Ishikawa (cell line): ENCODE results near the gene PLCB1.

Experiments
- CEBPB ChIP-seq: IDR thresholded peaks from 2 replicates; pipeline ENCODE4 v1.6.1; 2012
- CREB1 ChIP-seq: IDR thresholded peaks from 2 replicates; pipeline ENCODE4 v1.6.1; 2012; ENCODE audit warnings: low read depth
- EGR1 ChIP-seq: IDR thresholded peaks from 2 replicates; pipeline ENCODE4 v1.6.1; 2012
- EP300 ChIP-seq: IDR thresholded peaks from 2 replicates; pipeline ENCODE4 v1.6.1; 2012; ENCODE audit warnings: borderline replicate concordance
- FOXM1 ChIP-seq: IDR thresholded peaks from 2 replicates; pipeline ENCODE4 v1.6.1; 2012; ENCODE audit warnings: low read depth, borderline replicate concordance
- MAX ChIP-seq: IDR thresholded peaks from 2 replicates; pipeline ENCODE4 v1.6.1; 2012
- NFIC ChIP-seq: IDR thresholded peaks from 2 replicates; pipeline ENCODE4 v1.6.1; 2012
- RAD21 ChIP-seq: IDR thresholded peaks from 2 replicates; pipeline ENCODE4 v1.6.1; 2012; ENCODE audit warnings: low read depth
- REST ChIP-seq: IDR thresholded peaks from 2 replicates; pipeline ENCODE4 v1.6.1; 2012; ENCODE audit warnings: low read depth, mild to moderate bottlenecking
- TAF1 ChIP-seq: IDR thresholded peaks from 2 replicates; pipeline ENCODE4 v1.6.1; 2012; ENCODE audit warnings: low read depth, mild to moderate bottlenecking
- TCF12 ChIP-seq: IDR thresholded peaks from 2 replicates; pipeline ENCODE4 v1.6.1; 2012; ENCODE audit warnings: low read depth
- TEAD4 ChIP-seq: IDR thresholded peaks from 2 replicates; pipeline ENCODE4 v1.6.1; 2012
- USF1 ChIP-seq: IDR thresholded peaks from 2 replicates; pipeline ENCODE4 v1.6.1; 2012
- YY1 ChIP-seq: IDR thresholded peaks from 2 replicates; pipeline ENCODE4 v1.6.1; 2012; ENCODE audit warnings: low read depth
- ZBTB7A ChIP-seq: IDR thresholded peaks from 2 replicates; pipeline ENCODE4 v1.6.1; 2012; ENCODE audit warnings: low read depth

Gene PLCB1

GRCh38 chr20:8476021-8476420 is 344.0 kb downstream of the PLCB1 start:
- TF ChIP-seq CREB1 (no peak), NFIC (no peak), USF1 (no peak), CEBPB (no peak), MAX (no peak), TCF12 (no peak), ZBTB7A (no peak), TEAD4 (no peak), FOXM1 (no peak), EGR1 (no peak), EP300 (no peak), RAD21 (no peak), REST (no peak), TAF1 (no peak), YY1 (no peak)

- TF ChIP-seq FOXM1 (no peak), REST (no peak), TCF12 (no peak), YY1 (no peak)
These were observed 348.5 kb downstream of the PLCB1 start for GRCh38 chr20:8480597-8480996.

- no peak for TF ChIP-seq EP300
- TF ChIP-seq FOXM1 = no peak
These were observed 355.6 kb downstream of the PLCB1 start for GRCh38 chr20:8487696-8488095.

- TF ChIP-seq ZBTB7A (no peak), NFIC (no peak), TEAD4 (no peak), MAX (no peak), YY1 (no peak), FOXM1 (no peak), CEBPB (no peak), USF1 (no peak), TAF1 (no peak), EP300 (no peak), TCF12 (no peak), CREB1 (no peak), RAD21 (no peak), REST (no peak), EGR1 (no peak)
These were observed 357.2 kb downstream of the PLCB1 start for GRCh38 chr20:8489094-8489883.
